GM18502 (cell line): ENCODE measurements around the gene PCBP3.

ENCODE experiments used
- ATAC-seq: cut with Tn5 transposase; IDR thresholded peaks from one replicate; pipeline ENCODE4 v1.9.1; 2021; ENCODE audit warnings: mild to moderate bottlenecking; ENCODE audit not compliant: unreplicated experiment, poor library complexity

The PCBP3 gene

DNA sequence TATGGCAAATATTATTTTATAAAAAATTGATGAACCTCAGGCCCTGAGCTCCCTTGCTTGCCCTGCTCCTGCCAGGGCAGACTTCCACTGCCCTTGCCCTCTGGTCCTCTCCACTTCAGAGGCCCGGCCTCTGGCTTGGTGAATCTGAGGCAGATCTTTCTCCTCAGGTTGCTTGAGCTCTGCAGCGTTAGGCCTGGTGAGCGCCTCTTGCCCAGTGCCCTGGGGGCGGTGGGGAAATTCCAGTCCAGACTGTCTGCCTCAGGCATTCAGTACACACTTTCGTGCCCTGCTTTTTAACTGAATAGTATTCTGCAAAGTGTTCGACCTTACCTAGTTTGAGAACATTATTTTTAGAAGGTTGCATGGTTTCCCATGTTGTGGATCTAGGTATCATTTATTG is 98.2 kb downstream of the PCBP3 start:
- ATAC-seq: no peak

DNA sequence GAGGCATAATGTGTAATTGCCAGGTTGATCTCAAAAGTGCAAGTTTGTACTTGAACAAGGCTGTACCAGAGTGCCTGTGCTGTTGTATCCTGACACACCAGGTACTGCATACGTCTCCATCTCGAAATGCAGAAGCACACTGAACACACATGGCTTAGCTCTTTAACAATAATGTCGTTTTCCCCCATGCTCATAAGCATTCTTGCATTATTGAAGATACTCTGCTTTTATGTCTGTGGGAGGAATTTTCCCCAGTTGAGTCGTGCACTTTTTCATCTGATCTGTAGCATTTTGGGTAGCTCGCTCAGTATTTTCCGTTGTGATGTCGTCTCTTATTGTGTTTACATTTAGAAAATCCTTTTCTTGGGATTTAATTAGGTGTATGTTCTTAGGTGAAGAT is 98.7 kb downstream of the PCBP3 start:
- no peak for ATAC-seq

- ATAC-seq: no peak
Measured at GRCh38 chr21:45745256-45745655, 101.7 kb downstream of the PCBP3 start.

GRCh38 chr21:45747233-45747766 is 103.8 kb downstream of the PCBP3 start:
- ATAC-seq: no peak

DNA sequence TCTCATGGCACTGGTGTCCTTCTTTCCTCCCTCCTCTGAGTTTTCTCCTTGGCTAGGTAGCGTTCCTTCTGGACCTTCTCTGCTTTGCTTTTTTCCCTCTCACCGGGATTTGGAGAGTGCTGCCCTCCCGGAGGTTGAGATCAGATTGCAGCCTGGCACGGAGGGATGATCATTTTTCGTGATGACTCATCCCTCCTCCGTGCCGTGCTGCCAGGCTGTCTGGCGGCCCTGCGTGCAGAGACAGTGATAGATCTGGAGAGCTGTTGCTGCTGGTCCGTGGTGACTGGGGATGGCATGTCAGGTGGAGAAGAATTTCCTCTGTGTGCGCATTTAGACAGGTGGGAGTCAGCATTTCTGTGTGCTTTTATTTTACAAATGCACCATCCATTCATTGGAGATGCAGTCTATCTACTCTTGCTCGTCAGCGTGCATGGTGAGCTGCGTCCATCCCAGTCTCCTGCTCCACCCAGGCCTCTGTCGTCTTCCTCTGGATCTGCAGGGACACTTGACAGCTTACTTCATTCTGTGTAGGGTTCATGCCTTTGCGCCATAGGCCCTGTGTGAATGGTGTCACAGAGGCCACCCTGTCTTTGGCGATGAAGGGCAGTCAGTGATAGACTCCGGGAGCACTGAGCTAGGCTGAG is 104.4 kb downstream of the PCBP3 start:
- ATAC-seq: no peak

- ATAC-seq: no peak
Measured at GRCh38 chr21:45748593-45748992, 105.1 kb downstream of the PCBP3 start.

DNA sequence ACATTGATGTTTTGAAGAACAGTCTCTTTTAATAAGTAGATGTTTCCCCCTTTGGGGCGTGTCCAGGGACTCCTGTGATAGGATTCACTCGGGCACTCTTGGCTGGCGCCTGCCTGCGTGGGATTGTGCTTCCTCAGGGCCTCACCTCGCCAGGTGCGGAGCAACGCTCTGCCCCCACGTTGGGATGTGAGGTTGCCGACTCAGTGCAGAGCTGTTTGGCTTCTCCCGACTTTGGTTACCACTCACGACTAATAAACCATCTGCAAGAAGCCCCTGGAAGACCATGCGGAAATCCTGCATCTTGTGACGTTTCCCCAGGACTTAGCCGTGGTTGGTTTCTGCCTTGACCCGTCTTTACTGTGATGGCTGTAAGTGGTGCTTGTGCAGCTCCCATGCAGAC is 106.4 kb downstream of the PCBP3 start:
- ATAC-seq: no peak

DNA sequence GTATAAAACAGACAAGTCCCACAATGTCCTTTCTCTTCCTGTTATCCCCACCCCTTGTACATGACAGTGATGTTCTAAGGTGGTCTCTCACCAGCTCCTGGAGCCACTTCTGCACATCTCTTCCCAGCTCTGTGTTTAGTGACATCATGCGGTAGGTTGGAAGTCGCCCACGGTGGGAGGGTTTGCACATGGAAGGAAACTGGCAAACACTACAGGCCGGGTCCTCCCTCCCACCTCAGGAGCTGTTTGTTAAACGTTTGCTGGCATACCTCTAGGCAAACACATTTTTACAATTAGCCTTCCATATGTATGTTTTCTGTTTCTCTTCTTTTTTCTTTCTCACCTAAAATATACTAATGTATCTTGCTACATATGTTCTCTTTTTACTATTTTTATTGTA is 107.4 kb downstream of the PCBP3 start:
- ATAC-seq: no peak

- ATAC-seq: no peak
Measured at GRCh38 chr21:45753445-45753844, 109.9 kb downstream of the PCBP3 start.

DNA sequence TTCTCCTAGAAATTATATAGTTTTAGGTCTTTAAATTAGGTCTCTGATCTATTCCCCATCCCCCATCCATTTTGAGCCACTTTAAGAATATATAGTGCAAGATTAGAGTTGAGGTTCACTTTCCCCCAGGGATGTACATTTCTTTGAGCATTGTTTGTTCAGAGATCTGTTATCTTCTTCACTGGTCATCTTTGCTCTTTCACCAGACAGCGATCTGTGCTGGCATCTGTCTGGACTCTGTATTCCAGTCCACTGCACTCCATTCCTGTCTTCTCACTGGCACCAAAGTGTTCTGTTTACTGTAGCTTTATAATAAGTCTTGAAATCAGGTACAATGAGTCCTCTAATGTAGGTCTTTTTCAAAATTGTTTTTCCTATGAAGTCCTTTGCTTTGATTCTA is 112.5 kb downstream of the PCBP3 start:
- ATAC-seq: no peak

DNA sequence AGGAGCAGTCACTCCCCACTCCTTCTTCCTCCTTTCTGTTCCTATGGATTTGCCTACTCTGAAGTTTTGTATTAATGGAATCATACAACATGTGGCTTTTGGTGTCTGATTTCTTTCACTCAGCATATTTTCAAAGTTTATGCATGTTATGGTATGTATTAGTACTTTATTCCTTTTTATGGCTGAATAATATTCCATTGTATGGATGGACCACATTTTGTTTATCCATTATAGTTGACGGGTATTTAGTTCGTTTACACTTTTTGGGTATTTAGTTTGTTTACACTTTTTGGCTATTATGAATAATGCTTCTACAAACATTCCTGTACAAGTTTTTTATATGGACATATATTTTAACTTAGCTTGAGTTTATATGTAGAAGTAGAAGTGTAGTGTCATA is 113.1 kb downstream of the PCBP3 start:
- no peak for ATAC-seq

- no peak for ATAC-seq
Measured at GRCh38 chr21:45761704-45762103, 118.2 kb downstream of the PCBP3 start.

GRCh38 chr21:45763074-45763473 is 119.5 kb downstream of the PCBP3 start:
- ATAC-seq: no peak

DNA sequence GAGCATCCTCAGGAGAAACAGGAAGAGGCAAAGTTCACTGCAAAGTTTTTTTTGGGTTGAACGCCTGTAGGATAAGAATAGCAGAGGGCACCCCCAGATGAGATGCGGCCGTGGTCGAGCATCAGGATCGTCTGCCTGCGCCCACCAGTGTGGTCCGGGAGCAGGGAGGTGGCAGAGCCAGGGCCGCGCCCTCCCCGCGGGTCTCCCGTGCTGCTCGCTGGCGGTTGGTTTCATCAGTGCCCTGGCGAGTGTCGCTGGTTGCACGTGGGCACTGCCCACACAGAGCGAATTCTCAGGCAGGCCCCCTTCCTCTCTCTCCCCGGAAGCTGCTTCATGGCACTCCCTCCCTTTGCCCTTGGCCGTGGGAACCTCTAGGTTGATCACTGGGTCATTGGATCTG is 120.0 kb downstream of the PCBP3 start:
- ATAC-seq: no peak

DNA sequence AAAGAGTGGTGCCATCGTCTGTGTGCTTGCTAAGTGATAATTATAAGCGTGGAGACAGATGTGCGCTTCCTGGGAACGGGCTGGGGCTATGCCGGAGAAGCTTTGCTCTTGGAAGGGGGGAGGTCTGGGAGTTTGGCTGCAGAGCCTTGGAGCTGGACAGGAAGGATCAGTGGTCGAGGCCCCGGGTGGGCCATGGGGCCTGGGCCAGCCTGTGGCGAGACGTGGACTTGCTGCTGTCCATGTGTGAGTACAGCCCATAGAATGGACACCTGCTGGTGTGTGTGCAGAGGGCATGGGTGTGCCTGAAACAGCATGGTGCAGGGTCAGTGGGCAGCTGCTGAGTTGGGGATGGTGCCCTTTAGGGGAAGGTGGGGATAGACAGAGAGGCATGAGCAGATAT is 121.3 kb downstream of the PCBP3 start:
- ATAC-seq: no peak

GRCh38 chr21:45765375-45765774 is 121.8 kb downstream of the PCBP3 start:
- ATAC-seq: no peak

DNA sequence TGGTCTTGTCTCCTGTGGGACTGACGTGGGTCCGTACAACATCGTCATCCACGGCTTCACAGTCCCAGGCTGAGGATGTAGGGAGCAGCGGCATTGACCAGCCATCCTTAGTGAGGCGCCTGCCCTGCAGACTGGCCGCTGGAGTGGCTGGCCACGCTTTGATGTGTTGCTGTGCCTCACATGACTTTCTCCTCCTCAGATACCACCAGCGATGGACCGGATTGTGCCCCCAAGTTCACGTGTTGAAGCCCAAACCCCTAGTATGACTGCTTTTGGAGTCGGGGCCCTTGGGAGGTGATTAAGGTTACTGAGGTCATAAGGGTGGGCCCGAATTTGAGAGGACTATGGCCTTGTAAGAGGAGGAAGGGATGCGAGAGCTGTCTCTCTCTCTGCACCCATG is 122.5 kb downstream of the PCBP3 start:
- no peak for ATAC-seq

DNA sequence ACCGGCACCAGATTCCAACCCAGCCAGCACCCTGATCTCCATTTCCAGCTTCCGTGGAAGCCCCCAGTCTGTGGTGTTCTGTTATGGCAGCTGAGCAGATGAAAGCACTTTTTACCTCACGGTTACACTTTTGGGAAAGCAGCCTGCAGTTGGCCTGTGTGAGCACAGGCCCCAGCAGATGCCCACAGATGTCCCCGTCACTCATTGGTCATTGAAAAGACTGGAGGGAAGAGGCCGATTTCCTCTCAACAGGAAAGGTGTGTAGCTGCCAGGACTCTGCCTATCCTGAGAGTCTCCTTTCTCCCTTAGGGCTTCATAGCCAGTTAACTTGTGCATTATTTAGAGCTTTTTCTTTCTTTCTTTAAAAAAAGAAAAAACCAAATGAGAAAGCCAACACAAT is 123.0 kb downstream of the PCBP3 start:
- ATAC-seq: no peak

GRCh38 chr21:45767071-45768006 is 123.8 kb downstream of the PCBP3 start:
- no peak for ATAC-seq

DNA sequence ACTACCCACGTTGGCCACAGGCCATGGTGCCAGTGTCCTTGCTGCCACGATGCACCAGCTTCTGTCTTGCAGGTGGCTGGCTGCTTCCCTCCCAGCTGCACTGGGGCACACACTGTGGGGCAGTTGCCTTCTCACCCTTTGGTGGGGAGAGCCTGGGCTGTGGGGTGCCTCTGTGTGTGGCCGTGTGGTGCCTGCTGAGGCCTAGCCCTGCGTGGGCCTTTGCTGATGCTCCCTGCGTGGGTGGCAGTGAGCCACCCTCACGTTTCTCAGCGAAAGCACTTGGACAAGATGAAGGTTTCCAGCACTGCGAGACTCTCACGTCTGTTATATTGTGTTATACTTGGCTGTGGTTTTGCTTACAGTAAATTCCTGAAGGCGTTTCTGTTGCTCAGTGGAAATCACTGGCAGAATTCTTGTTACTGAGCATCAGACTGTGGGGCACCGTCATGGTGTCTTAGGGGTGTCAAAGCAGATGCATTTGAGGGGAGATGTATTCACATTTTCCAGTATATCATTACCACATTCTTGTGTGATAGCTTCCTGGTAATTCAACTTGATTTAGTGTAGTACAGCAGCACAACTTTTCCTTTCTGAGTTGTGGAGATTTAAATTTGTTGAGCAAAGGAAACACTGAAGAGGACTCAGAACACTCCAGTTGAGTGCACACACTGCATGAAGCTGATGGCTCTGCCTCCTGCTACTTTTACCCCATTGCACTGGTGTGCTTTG is 124.7 kb downstream of the PCBP3 start:
- no peak for ATAC-seq

DNA sequence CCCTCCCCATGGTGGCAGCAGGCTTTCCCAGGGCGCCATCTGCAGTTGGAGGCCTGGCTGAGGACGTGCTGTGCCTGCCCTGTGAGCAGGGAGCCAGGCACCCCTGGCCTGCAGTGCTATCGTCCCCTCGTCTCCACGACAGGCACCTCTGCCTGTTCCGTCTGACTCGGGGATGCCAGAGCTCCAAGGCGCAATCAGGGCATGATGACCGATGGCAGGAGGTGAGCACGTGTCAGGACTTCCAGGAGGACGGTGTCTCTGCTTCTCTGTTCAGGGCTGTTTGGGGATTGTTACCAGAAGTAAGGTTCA is 125.2 kb downstream of the PCBP3 start:
- no peak for ATAC-seq
